Endodermal cell (in vitro differentiated cells): ENCODE results near the gene RAMACL. TPM values are rescaled to one million over a fixed set of nuclear protein-coding genes. Genes with fewer than 3 reads are reported as not detected.

ENCODE experiments used
- DNase-seq: peaks from one replicate; pipeline ENCODE4 v3.0.0-alpha.2; 2017
- H3K27ac ChIP-seq: 2 replicates; pipeline ENCODE4 v1.5.1; 2013; ENCODE audit warnings: mild to moderate bottlenecking, low read depth, low read length, moderate library complexity
- H3K27me3 ChIP-seq: 2 replicates; pipeline ENCODE4 v1.6.1; 2013; ENCODE audit warnings: mild to moderate bottlenecking, low read length, moderate library complexity; ENCODE audit not compliant: insufficient read depth, control insufficient read depth, poor library complexity, severe bottlenecking
- H3K36me3 ChIP-seq: 2 replicates; pipeline ENCODE4 v1.7.0; 2013; ENCODE audit warnings: mild to moderate bottlenecking, low read length, moderate library complexity; ENCODE audit not compliant: control insufficient read depth, insufficient read depth
- H3K4me1 ChIP-seq: one replicate; pipeline ENCODE4 v1.7.0; 2013; ENCODE audit warnings: low read length; ENCODE audit not compliant: control insufficient read depth, insufficient read depth
- H3K4me3 ChIP-seq: 2 replicates; pipeline ENCODE4 v1.5.1; 2013; ENCODE audit warnings: mild to moderate bottlenecking, low read length, moderate library complexity
- H3K9ac ChIP-seq: 2 replicates; pipeline ENCODE4 v1.6.1; 2013; ENCODE audit warnings: mild to moderate bottlenecking, low read length, moderate library complexity; ENCODE audit not compliant: poor library complexity, severe bottlenecking; ENCODE audit errors: extremely low read depth
- H3K9me3 ChIP-seq: 2 replicates; pipeline ENCODE4 v1.6.1; 2013; ENCODE audit warnings: mild to moderate bottlenecking, low read length, moderate library complexity; ENCODE audit not compliant: control insufficient read depth
- H3K27ac Mint-ChIP-seq: 2 replicates; pipeline ENCODE4 v1.8.0; 2020; ENCODE audit warnings: mixed read lengths
- H3K27me3 Mint-ChIP-seq: 2 replicates; pipeline ENCODE4 v1.8.0; 2021; ENCODE audit warnings: mild to moderate bottlenecking, mixed read lengths; ENCODE audit not compliant: insufficient read depth
- H3K36me3 Mint-ChIP-seq: 2 replicates; pipeline ENCODE4 v1.8.0; 2020; ENCODE audit warnings: low read depth, mixed read lengths
- H3K4me1 Mint-ChIP-seq: 2 replicates; pipeline ENCODE4 v1.8.0; 2020; ENCODE audit warnings: mixed read lengths
- H3K4me3 Mint-ChIP-seq: 2 replicates; pipeline ENCODE4 v1.8.0; 2020; ENCODE audit warnings: mild to moderate bottlenecking, moderate library complexity, mixed read lengths
- H3K9me3 Mint-ChIP-seq: 2 replicates; pipeline ENCODE4 v1.8.0; 2020; ENCODE audit warnings: mild to moderate bottlenecking, mixed read lengths
- WGBS, 2 experiments: methylation state at CpG; one replicate each; pipeline versions ENCODE4 v1.1.5 to v1.1.7; 2013; ENCODE audit warnings: missing lambda C conversion rate in 2 of 2, mixed read lengths in 1 of 2; ENCODE audit not compliant: insufficient coverage in 1 of 2, insufficient read length in 1 of 2; 5-methylcytosine and 5-hydroxymethylcytosine counted together
- total RNA-seq, 2 donors: library from RNA; stranded (reverse); fragmentation: NEBNext Ultra II Directional in 1 of 2; extraction: Animal tissue kit (Norgen Biotek cat#: 25700) in 1 of 2; gene quantifications; 2 replicates in 1 of 2; 3 replicates in 1 of 2; pipeline ENCODE4 v1.2.1, GENCODE V29; 2021
- TF ChIP-seq, protein P1 (sequence below): fragments of 200-600 bp; sonication (generic); conservative IDR thresholded peaks from 2 replicates; pipeline ENCODE4 v1.5.0; 2021; ENCODE audit warnings: antibody characterized with exemption, mild to moderate bottlenecking

Gene RAMACL
- total RNA-seq, 2 donors from 2014 or later: 0.80 to 2.5 TPM

DNA sequence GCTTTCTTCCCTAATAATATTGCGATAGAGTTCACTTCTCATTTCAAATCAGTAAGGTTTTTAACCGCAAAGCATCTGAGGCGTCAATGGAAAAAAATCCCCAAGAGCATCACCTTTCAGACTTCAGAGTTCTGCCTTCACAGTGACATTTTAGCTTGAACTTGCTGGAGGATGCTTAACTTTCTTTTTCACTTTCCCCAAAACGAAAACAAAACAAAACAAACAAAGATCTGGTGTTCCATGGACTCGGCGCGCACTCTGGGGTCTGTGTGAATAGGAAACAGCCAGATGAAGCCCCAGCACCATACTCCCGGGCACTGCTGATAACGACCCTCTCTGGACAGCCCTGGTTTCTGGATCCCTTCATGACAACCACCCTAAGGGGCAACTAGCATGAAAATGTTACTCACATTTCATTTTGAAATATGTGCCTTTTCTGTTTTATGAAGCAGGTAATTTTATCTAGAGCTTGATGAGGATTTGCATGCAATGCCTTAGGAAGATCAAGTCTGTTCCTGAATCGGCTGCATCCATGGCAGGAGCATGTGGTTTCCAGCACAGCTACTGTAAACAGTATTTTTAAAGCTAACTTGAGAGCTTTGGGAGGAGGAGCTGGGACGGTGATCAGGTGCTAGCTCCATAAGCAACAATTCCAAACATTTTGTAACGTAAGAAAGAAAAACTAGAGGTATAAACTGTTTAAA is 44.5 kb downstream of the RAMACL start:
- Mint-ChIP-seq H3K27me3 (no peaks in the 10 kb centered on the region), H3K4me1 (peaks cover 22% of the 10 kb centered on the region), H3K27ac (no peak overlapping the region), H3K36me3 (peaks cover 15% of the 10 kb centered on the region), H3K4me3 (no peak overlapping the region), H3K9me3 (no peaks in the 10 kb centered on the region)
- H3K9me3 ChIP-seq: no peaks in the 10 kb centered on the region
- DNase-seq: peak; percentile 57
- 89 to 90% methylated on average over 10 to 12 of the region's 12 CpGs for WGBS, 2 experiments
- no peaks in the 10 kb centered on the region for H3K4me1 ChIP-seq
- no peaks in the 10 kb centered on the region for H3K27me3 ChIP-seq
- TF ChIP-seq, protein P1, sequence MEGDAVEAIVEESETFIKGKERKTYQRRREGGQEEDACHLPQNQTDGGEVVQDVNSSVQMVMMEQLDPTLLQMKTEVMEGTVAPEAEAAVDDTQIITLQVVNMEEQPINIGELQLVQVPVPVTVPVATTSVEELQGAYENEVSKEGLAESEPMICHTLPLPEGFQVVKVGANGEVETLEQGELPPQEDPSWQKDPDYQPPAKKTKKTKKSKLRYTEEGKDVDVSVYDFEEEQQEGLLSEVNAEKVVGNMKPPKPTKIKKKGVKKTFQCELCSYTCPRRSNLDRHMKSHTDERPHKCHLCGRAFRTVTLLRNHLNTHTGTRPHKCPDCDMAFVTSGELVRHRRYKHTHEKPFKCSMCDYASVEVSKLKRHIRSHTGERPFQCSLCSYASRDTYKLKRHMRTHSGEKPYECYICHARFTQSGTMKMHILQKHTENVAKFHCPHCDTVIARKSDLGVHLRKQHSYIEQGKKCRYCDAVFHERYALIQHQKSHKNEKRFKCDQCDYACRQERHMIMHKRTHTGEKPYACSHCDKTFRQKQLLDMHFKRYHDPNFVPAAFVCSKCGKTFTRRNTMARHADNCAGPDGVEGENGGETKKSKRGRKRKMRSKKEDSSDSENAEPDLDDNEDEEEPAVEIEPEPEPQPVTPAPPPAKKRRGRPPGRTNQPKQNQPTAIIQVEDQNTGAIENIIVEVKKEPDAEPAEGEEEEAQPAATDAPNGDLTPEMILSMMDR: no peak
- H3K36me3 ChIP-seq: no peaks in the 10 kb centered on the region
- no peak overlapping the region for H3K4me3 ChIP-seq
- no peak overlapping the region for H3K9ac ChIP-seq
- H3K27ac ChIP-seq: no peak overlapping the region

DNA sequence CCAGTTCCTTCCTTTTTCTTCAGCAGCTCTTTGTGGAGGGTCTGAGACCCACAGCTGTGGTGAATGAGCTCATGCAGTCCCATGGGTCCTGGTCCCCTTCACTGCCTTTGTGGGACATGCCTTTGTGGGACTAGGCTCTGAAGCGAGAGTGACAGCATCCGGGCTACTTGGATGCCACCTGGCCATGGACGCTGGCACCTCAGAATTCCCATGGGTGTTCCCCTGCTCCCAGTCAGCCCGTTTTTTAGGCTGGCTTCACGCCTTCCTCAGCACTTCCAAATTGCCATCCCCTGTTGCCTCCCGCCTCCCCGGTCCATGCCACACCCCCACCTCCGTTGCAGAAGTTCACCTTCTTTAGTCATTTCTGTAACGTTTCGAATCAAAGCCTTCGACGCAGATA is 45.1 kb downstream of the RAMACL start:
- H3K36me3 Mint-ChIP-seq: peaks cover 16% of the 10 kb centered on the region
- H3K9me3 Mint-ChIP-seq: no peaks in the 10 kb centered on the region
- TF ChIP-seq, protein P1: no peak
- H3K27me3 Mint-ChIP-seq: no peaks in the 10 kb centered on the region
- Histone ChIP-seq H3K4me1 (no peaks in the 10 kb centered on the region), H3K27ac (no peak overlapping the region), H3K27me3 (no peaks in the 10 kb centered on the region), H3K9ac (no peak overlapping the region), H3K36me3 (no peaks in the 10 kb centered on the region), H3K9me3 (no peaks in the 10 kb centered on the region), H3K4me3 (no peak overlapping the region)
- H3K4me1 Mint-ChIP-seq: peaks cover 22% of the 10 kb centered on the region
- no peak overlapping the region for H3K4me3 Mint-ChIP-seq
- no peak overlapping the region for H3K27ac Mint-ChIP-seq
- no peak for DNase-seq
- 89 to 98% methylated on average over 10 to 12 of the region's 12 CpGs for WGBS, 2 experiments

DNA sequence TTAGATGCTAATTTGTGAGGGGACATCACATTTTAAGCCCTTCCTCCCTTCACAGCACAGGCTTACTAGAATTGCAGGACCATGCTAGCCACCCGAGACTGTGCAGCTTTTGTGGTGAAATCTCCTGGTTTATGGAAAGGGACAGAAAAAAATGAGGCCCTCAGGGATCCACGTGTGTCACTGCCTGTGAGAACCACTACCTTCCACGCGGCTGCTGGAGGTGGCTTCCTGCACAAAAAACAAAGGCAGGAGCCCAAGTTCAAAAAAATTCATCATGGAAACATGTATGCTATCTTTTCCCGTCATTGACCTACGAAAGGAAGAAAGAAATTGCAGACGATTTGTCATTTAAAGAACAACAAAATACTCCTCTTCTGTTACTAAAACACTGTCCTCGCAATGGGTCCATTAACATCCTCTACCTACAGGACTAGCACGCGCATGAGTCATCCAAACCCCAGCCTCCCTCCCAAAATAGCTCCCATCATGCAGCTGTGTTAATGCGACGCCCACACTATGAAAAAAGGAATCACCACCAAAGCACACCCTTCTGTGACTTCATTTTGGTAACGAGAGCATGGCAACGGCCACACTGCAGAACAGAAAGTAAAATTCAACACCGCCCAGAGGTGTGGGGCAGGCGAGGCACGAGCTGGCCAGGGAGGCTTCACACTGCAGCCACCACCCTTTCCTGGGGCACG is 45.7 kb downstream of the RAMACL start:
- peaks cover 22% of the 10 kb centered on the region for H3K4me1 Mint-ChIP-seq
- no peak for DNase-seq
- no peak overlapping the region for H3K9ac ChIP-seq
- H3K27me3 Mint-ChIP-seq: no peaks in the 10 kb centered on the region
- H3K4me1 ChIP-seq: no peaks in the 10 kb centered on the region
- H3K36me3 ChIP-seq: no peaks in the 10 kb centered on the region
- no peak overlapping the region for H3K27ac Mint-ChIP-seq
- no peak overlapping the region for H3K4me3 ChIP-seq
- no peak overlapping the region for H3K4me3 Mint-ChIP-seq
- no peaks in the 10 kb centered on the region for H3K9me3 ChIP-seq
- H3K27ac ChIP-seq: no peak overlapping the region
- no peaks in the 10 kb centered on the region for H3K27me3 ChIP-seq
- TF ChIP-seq, protein P1: no peak
- no peaks in the 10 kb centered on the region for H3K9me3 Mint-ChIP-seq
- H3K36me3 Mint-ChIP-seq: peaks cover 18% of the 10 kb centered on the region
- 85 to 91% methylated on average over 5 to 17 of the region's 18 CpGs for WGBS, 2 experiments
